GM12892 (cell line): Measurements from ENCODE around the gene ITLN1.
"Not testable (repeated sequence)": the region's sequence is repeated elsewhere in the genome, so short reads cannot be mapped to it uniquely, and the experiment has no call there.

ENCODE experiments used
- DNase-seq: peaks from one replicate; pipeline ENCODE4 v3.0.0; 2011; ENCODE audit not compliant: insufficient read length
- FAIRE-seq: peaks from 2 replicates; lab custom pipeline; 2011; peaks lifted over from hg19 to GRCh38; lab: Jason Lieb, UNC
- POLR2A ChIP-seq: IDR thresholded peaks from 2 replicates; pipeline ENCODE4 v1.6.1; 2011; ENCODE audit warnings: low read depth, low read length, control low read depth
- POLR2AphosphoS5 ChIP-seq: IDR thresholded peaks from 2 replicates; pipeline ENCODE4 v1.6.1; 2011; ENCODE audit warnings: low read depth, low read length, control low read depth
- TAF1 ChIP-seq: IDR thresholded peaks from 2 replicates; pipeline ENCODE4 v1.6.1; 2011; ENCODE audit warnings: low read depth, mild to moderate bottlenecking, control low read depth, low read length, borderline replicate concordance

Gene ITLN1

DNA sequence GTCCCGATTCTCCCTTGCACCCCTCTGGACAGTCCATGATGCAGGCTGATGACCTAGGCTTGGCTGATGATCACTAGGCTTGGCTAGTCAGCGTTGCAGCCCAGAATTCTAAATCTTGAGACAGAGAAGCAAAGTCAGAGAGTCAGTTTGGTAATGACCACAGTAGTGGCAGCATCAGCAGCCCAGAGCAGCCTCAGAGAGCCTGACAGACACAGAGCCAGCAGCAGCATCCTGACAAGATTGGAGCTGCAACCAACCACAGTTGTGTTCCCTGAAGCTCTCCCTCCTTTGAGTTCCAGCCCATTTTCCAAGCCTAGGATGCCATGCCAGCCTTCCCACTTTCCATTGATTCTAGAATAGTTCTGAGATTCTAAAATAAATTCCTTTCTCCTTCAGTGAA is 16.8 kb upstream of the ITLN1 start:
- DNase-seq = no peak
- FAIRE-seq = no peak
- no peak for TF ChIP-seq POLR2A
- TF ChIP-seq POLR2AphosphoS5 = no peak
- no peak for TF ChIP-seq TAF1

- DNase-seq, FAIRE-seq: not testable (repeated sequence)
These were observed 15.7 kb upstream of the ITLN1 start for GRCh38 chr1:160900683-160901082.

- FAIRE-seq = not testable (repeated sequence)
These were observed 9.6 kb upstream of the ITLN1 start for GRCh38 chr1:160894368-160895135.

GRCh38 chr1:160891474-160891873 is 6.5 kb upstream of the ITLN1 start:
- TF ChIP-seq TAF1 = no peak
- no peak for TF ChIP-seq POLR2AphosphoS5
- no peak for TF ChIP-seq POLR2A
- DNase-seq = no peak
- no peak for FAIRE-seq

More at GRCh38 chr1:160894368-160895135, 9.6 kb upstream of the ITLN1 start:
- not testable (repeated sequence) for DNase-seq

GRCh38 chr1:160888926-160889325 is 3.9 kb upstream of the ITLN1 start:
- FAIRE-seq (no peak), DNase-seq (no peak)
- no peak for TF ChIP-seq TAF1
- TF ChIP-seq POLR2A = no peak
- no peak for TF ChIP-seq POLR2AphosphoS5

DNA sequence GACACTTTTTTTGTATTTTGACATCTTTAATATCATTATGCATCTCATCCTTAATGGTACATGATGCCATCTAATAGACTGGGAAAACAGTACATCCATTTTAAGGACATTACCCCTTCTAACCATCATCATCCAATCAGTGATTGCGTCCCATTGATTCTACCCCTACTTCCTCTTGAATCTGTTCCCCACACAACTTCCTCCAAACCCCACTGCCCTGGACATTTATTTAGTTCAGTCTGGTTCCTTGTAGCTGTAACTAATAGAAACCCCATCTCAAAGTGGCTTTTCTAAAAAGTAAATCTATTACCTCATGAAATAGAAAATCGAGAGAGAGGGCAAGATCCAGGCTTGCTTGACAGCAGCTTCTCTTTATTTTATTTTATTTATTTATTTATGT is 2.1 kb upstream of the ITLN1 start:
- TF ChIP-seq POLR2AphosphoS5 = no peak
- no peak for TF ChIP-seq POLR2A
- no peak for DNase-seq
- no peak for FAIRE-seq

- TF ChIP-seq POLR2AphosphoS5 (no peak), POLR2A (no peak), TAF1 (no peak)
- DNase-seq = no peak
- FAIRE-seq = no peak
These were observed 401 bp downstream of the ITLN1 start for GRCh38 chr1:160884579-160884978.

DNA sequence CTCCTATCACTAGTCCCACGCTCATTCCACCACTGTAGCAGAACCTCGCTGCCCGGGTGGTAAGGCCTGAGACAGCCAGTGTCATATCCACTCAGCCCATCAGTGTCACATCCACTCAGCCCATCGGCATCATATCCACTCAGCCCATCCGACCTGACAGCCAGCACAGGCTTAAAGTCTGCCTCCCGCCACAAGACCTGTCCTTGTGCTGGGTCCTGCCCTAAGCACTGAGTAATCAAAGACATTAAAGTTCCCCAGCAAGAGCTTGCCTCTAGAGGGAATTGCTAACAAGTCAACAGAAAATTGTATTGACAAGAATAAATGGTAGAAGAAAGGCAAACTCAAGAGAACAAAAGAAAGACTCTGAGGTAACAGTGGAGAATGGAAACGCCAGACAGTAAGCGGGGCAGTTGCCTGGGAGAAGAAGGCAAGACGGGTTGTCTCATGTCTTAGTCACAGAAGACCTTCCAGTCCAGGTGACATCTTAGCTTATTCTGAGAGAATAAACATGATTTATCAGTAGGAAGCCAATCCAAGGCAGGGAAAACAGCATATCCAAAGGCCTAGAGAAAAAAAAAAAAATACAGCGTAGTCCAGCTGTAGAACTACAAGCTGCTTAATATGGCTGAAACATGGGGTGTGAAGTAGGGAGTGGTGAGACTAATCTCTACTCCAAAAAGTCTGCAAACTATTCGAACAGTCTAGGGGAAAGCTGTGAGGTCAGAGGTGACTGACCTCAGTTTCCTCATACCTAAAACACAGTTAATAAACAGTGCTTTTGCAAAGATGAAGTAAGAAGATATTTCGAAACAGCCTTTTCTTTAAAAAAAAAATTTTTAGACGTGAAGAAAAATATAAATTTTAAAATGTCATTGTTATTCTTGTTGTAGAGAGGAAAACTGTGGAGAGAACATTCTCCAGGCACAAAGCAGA is 1.1 kb downstream of the ITLN1 start:
- TF ChIP-seq POLR2A = no peak
- TF ChIP-seq TAF1 = no peak
- no peak for TF ChIP-seq POLR2AphosphoS5
- DNase-seq (no peak), FAIRE-seq (no peak)

DNA sequence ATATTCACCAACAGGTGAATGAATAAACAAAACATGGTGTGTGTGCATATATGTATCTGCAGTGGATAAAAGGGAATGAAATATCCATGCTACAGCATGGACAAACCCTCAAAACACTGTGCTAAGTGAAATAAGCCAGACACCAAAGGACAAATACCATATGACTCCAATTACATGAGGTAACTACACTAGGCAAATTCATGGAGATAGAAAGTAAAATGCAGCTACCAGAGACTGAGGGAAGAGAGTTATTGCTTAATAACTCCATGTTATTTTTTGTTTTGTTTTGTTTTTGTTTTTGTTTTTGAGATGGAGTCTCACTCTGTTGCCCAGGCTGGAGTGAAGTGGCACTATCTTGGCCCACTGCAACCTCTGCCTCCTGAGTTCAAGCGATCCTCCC is 2.4 kb downstream of the ITLN1 start:
- TF ChIP-seq POLR2A = no peak
- DNase-seq = no peak
- FAIRE-seq = no peak

GRCh38 chr1:160881264-160881663 is 3.7 kb downstream of the ITLN1 start:
- DNase-seq, FAIRE-seq: not testable (repeated sequence)

GRCh38 chr1:160880216-160880615 is 4.8 kb downstream of the ITLN1 start:
- TF ChIP-seq TAF1 = no peak
- FAIRE-seq = no peak
- DNase-seq = no peak

GRCh38 chr1:160879056-160879455 is 5.9 kb downstream of the ITLN1 start:
- DNase-seq (no peak), FAIRE-seq (no peak)
- TF ChIP-seq TAF1 = no peak
- TF ChIP-seq POLR2A = no peak
- no peak for TF ChIP-seq POLR2AphosphoS5

DNA sequence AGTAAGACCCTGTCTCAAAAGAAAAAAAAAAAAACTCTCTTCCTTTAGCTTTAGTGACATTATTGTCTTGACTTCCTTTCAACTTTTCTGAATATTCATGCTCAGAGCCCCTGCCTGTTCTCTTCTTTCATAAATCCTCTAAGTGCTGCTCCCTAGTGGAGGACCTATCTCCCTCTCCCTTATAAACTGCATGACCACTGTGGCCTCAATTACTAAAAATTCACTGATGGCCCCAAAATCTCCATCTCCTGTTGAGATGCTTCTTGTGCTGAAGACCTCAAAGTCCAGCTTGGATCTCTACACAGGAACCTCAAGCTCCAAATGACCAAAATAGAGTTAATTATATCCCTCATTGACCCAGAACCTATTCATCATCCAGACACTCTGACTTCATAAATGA is 7.8 kb downstream of the ITLN1 start:
- TF ChIP-seq TAF1 (no peak), POLR2A (no peak), POLR2AphosphoS5 (no peak)
- FAIRE-seq (no peak), DNase-seq (no peak)
